OCI-LY1 (cell line): ENCODE data around the gene PTGIS.

Experiments used
- H2AFZ ChIP-seq: fragments of 200-600 bp; sonication (generic), shearing (Covaris generic); 2 replicates; pipeline ENCODE4 v1.6.0; 2014; ENCODE audit warnings: antibody characterized with exemption, mild to moderate bottlenecking, low read length
- H3F3A ChIP-seq: fragments of 200-600 bp; sonication (generic), shearing (Covaris generic); 2 replicates; pipeline ENCODE4 v1.6.0; 2014; ENCODE audit warnings: mild to moderate bottlenecking, antibody characterized with exemption, low read length, moderate library complexity; ENCODE audit not compliant: insufficient read depth
- H3K27ac ChIP-seq: fragments of 200-600 bp; sonication (generic); 2 replicates; pipeline ENCODE4 v1.5.1; 2014; ENCODE audit warnings: low read length, mixed run types, mild to moderate bottlenecking, low read depth; ENCODE audit not compliant: poor library complexity, severe bottlenecking
- H3K27me3 ChIP-seq: fragments of 200-600 bp; sonication (generic); 2 replicates; pipeline ENCODE4 v1.6.0; 2014; ENCODE audit warnings: antibody characterized with exemption, mild to moderate bottlenecking, low read length, moderate library complexity; ENCODE audit not compliant: insufficient read depth
- H3K36me3 ChIP-seq: fragments of 200-600 bp; sonication (generic); 2 replicates; pipeline ENCODE4 v1.6.1; 2014; ENCODE audit warnings: mild to moderate bottlenecking, antibody characterized with exemption, low read length, moderate library complexity, mixed read lengths; ENCODE audit not compliant: insufficient read depth
- H3K4me1 ChIP-seq: fragments of 200-600 bp; sonication (generic); 2 replicates; pipeline ENCODE4 v1.5.1; 2014; ENCODE audit warnings: mild to moderate bottlenecking, low read length, moderate library complexity; ENCODE audit not compliant: insufficient read depth, severe bottlenecking
- H3K4me2 ChIP-seq: fragments of 200-600 bp; sonication (generic), shearing (Covaris generic); 2 replicates; pipeline ENCODE4 v1.6.1; 2014; ENCODE audit warnings: low read length
- H3K4me3 ChIP-seq: fragments of 200-600 bp; sonication (generic); 2 replicates; pipeline ENCODE4 v1.5.1; 2014; ENCODE audit warnings: low read length, low read depth, mild to moderate bottlenecking, mixed read lengths; ENCODE audit not compliant: poor library complexity, severe bottlenecking
- H3K79me2 ChIP-seq: fragments of 200-600 bp; shearing (Covaris generic); 2 replicates; pipeline ENCODE4 v1.6.1; 2016; ENCODE audit warnings: mixed run types, low read length, mixed read lengths; ENCODE audit not compliant: insufficient read depth
- H3K9ac ChIP-seq: fragments of 200-600 bp; sonication (generic), shearing (Covaris generic); 2 replicates; pipeline ENCODE4 v1.6.1; 2014; ENCODE audit warnings: mild to moderate bottlenecking, low read length, mixed read lengths
- H3K9me2 ChIP-seq: fragments of 200-600 bp; sonication (generic), shearing (Covaris generic); 2 replicates; pipeline ENCODE4 v1.6.1; 2014; ENCODE audit warnings: low read depth, mild to moderate bottlenecking, low read length, mixed read lengths
- H3K9me3 ChIP-seq: fragments of 200-600 bp; shearing (Covaris generic); 2 replicates; pipeline ENCODE4 v1.6.1; 2014; ENCODE audit warnings: low read length, mixed read lengths
- H4K20me1 ChIP-seq: fragments of 200-600 bp; sonication (generic), shearing (Covaris generic); 2 replicates; pipeline ENCODE4 v1.6.0; 2016; ENCODE audit warnings: mild to moderate bottlenecking, low read length; ENCODE audit not compliant: insufficient read depth
- EZH2 ChIP-seq: fragments of 200-600 bp; sonication (generic), shearing (Covaris generic); IDR thresholded peaks from 2 replicates; pipeline ENCODE4 v1.8.0; 2017; ENCODE audit warnings: borderline replicate concordance, mixed run types, mild to moderate bottlenecking, antibody characterized with exemption, low read length, moderate library complexity, mixed read lengths
- TF ChIP-seq, protein P1 (sequence below): fragments of 200-600 bp; sonication (generic), shearing (Covaris generic); IDR thresholded peaks from 2 replicates; pipeline ENCODE4 v1.5.1; 2017; ENCODE audit warnings: mild to moderate bottlenecking, antibody characterized with exemption, low read length, moderate library complexity, mixed read lengths

Gene PTGIS

DNA sequence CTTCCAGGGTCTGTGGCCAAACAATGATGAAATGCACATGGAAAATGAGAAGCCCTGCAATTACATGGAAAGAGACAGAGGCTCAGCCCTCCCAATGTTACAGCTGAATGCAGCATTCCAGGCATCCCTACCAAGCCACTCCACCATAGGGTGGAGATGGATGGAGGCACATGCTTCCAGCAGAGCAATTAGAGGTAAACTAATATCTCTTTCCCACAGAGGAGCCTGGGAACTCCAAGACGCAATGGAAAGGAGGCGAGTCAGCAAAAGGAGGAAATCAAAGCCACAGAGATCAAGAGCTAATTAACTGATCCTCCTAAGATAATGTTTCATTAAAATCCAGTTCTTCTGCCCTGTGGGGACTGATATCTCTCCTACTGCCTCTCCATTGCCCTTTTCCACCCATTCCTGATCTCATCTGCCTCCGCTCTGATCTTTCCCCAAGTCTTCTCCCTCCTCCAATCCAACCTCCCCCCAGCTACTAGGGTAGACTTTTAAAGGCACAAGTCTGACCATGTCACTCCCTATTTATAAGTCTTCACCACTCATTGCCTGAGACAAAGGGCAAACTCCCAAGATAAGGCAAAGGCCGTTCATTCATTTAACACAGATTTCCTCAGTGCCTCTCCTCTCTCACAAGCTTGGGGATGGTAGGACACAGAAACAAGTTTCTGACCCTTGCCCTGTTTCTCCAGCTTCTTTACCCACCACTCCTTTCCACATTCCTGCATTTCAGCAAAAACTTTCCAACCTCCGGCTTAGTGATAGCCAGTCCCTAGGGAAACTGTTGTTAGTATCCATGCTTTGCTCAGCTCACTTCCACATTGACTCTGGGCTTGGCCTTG lies 71.2 kb downstream of the PTGIS start:
- H3K36me3 ChIP-seq, result no peaks in the 10 kb centered on the region
- H4K20me1 ChIP-seq, result no peaks in the 10 kb centered on the region
- no peaks in the 10 kb centered on the region for H3K9me3 ChIP-seq
- H3K4me3 ChIP-seq, result no peak overlapping the region
- H3K79me2 ChIP-seq, result no peaks in the 10 kb centered on the region
- H3F3A ChIP-seq, result no peaks in the 10 kb centered on the region
- H2AFZ ChIP-seq, result no peak overlapping the region
- TF ChIP-seq, protein P1, sequence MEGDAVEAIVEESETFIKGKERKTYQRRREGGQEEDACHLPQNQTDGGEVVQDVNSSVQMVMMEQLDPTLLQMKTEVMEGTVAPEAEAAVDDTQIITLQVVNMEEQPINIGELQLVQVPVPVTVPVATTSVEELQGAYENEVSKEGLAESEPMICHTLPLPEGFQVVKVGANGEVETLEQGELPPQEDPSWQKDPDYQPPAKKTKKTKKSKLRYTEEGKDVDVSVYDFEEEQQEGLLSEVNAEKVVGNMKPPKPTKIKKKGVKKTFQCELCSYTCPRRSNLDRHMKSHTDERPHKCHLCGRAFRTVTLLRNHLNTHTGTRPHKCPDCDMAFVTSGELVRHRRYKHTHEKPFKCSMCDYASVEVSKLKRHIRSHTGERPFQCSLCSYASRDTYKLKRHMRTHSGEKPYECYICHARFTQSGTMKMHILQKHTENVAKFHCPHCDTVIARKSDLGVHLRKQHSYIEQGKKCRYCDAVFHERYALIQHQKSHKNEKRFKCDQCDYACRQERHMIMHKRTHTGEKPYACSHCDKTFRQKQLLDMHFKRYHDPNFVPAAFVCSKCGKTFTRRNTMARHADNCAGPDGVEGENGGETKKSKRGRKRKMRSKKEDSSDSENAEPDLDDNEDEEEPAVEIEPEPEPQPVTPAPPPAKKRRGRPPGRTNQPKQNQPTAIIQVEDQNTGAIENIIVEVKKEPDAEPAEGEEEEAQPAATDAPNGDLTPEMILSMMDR, result no peak
- no peak for TF ChIP-seq EZH2
- no peak overlapping the region for H3K27ac ChIP-seq
- no peak overlapping the region for H3K9ac ChIP-seq
- peaks cover 5% of the 10 kb centered on the region; the same call in 1 of the 2 replicates for H3K27me3 ChIP-seq
- H3K4me1 ChIP-seq, result no peaks in the 10 kb centered on the region
- H3K4me2 ChIP-seq, result no peak overlapping the region
- H3K9me2 ChIP-seq, result no peaks in the 10 kb centered on the region

DNA sequence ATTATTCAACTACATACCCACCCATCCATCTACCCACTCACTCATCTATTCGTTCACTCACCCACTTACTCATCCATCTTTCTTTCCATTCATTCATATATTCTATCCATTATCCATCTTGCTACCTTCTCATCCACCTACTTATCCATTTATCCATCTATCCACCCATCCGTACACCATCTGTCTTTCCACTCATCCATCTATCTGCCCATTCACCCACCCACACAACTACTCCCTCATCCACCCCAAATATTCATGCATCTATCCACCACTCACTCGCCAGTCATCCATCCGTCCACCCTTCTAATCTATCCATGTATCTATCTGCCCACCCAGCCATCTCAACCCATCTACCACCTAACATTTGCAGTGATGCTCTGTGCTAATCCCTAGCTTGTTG lies 71.9 kb downstream of the PTGIS start:
- TF ChIP-seq EZH2, result no peak
- TF ChIP-seq, protein P1, result no peak
- H3K27ac ChIP-seq, result no peak overlapping the region
- H3K79me2 ChIP-seq, result no peaks in the 10 kb centered on the region
- peaks cover 5% of the 10 kb centered on the region; the same call in 1 of the 2 replicates for H3K27me3 ChIP-seq
- H3K36me3 ChIP-seq, result no peaks in the 10 kb centered on the region
- no peaks in the 10 kb centered on the region for H3K9me2 ChIP-seq
- H3K9ac ChIP-seq, result no peak overlapping the region
- H3K4me3 ChIP-seq, result no peak overlapping the region
- H3K4me2 ChIP-seq, result no peak overlapping the region
- H3K4me1 ChIP-seq, result no peaks in the 10 kb centered on the region
- no peaks in the 10 kb centered on the region for H4K20me1 ChIP-seq
- H3F3A ChIP-seq, result no peaks in the 10 kb centered on the region
- no peaks in the 10 kb centered on the region for H3K9me3 ChIP-seq
- no peak overlapping the region for H2AFZ ChIP-seq

DNA sequence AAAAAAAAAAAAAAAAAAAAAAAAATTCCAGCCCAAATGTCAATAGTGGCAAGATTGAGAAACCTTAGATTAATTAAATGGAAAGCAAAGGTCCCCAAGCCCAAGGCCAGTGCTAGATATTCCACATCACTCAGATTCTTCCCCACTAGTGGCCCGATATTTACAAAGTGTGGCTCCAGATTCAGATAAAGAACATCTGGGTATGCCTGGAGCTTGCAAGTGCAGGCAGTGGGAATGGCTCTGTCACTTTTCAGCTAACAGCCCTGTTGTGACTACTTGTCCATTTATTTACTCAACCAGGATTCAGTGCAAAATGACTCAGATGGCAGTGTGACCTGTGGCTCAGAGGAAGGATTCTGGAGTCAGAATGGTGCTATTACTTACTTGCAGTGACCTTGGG lies 77.2 kb downstream of the PTGIS start:
- Histone ChIP-seq H3K27me3 (no peaks in the 10 kb centered on the region; the same call in 1 of the 2 replicates), H3K27ac (no peak overlapping the region), H4K20me1 (no peaks in the 10 kb centered on the region)

More for the DNA sequence above, 77.2 kb downstream of the PTGIS start:
- H3F3A ChIP-seq, result no peaks in the 10 kb centered on the region
- H3K9me2 ChIP-seq, result no peaks in the 10 kb centered on the region
- no peak overlapping the region for H2AFZ ChIP-seq
- no peak overlapping the region for H3K4me3 ChIP-seq
- TF ChIP-seq, protein P1, result no peak
- no peak for TF ChIP-seq EZH2
- no peaks in the 10 kb centered on the region for H3K4me1 ChIP-seq
- peaks cover 3% of the 10 kb centered on the region; the same call in 1 of the 2 replicates for H3K9me3 ChIP-seq
- H3K4me2 ChIP-seq, result no peak overlapping the region
- H3K9ac ChIP-seq, result no peak overlapping the region
- H3K79me2 ChIP-seq, result no peaks in the 10 kb centered on the region
- H3K36me3 ChIP-seq, result no peaks in the 10 kb centered on the region
